ENCODE results near the gene INO80.

INO80 gene

DNA sequence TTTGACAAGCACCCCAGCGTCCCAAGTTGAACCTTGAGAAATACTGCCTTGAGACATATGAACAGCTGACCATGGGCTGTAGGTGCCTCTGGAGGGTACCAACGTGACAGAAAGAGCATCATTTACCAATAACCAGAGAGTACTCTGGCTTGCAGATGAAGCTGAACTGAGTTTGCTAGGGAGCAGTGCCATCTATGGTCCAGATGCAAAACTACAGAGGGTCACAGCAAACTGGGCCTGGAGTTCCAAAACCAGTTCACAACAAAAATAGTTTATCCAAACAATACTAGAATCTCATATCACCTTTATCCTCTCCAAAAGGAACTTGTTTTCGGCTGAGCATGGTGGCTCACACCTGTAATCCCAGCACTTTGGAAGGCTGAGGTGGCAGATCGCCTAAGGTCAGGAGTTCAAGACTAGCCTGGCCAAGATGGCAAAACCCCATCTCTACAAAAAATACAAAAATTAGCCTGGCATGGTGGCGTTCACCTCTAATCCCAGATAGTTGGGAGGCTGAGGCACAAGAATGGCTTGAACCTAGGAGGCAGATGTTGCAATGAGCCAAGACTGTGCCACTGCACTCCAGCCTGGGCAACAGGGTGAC is 93.5 kb downstream of the INO80 start:
- DNase-seq (ENCODE audit: extremely low read depth, insufficient read length): peak; percentile 3
- TF ChIP-seq, protein P1, sequence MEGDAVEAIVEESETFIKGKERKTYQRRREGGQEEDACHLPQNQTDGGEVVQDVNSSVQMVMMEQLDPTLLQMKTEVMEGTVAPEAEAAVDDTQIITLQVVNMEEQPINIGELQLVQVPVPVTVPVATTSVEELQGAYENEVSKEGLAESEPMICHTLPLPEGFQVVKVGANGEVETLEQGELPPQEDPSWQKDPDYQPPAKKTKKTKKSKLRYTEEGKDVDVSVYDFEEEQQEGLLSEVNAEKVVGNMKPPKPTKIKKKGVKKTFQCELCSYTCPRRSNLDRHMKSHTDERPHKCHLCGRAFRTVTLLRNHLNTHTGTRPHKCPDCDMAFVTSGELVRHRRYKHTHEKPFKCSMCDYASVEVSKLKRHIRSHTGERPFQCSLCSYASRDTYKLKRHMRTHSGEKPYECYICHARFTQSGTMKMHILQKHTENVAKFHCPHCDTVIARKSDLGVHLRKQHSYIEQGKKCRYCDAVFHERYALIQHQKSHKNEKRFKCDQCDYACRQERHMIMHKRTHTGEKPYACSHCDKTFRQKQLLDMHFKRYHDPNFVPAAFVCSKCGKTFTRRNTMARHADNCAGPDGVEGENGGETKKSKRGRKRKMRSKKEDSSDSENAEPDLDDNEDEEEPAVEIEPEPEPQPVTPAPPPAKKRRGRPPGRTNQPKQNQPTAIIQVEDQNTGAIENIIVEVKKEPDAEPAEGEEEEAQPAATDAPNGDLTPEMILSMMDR (IDR thresholded peaks at IDR 0.05; ENCODE audit: insufficient read depth, low read length, poor library complexity, severe bottlenecking): peak; percentile 60
- H3K36me3 ChIP-seq (ENCODE audit: control insufficient read depth, insufficient read depth, low read length): peaks cover 14% of the 10 kb centered on the region
- no peaks in the 10 kb centered on the region for H3K27me3 ChIP-seq (replicated peaks; ENCODE audit: control insufficient read depth, insufficient read depth, low read length)
- H3K4me3 ChIP-seq (replicated peaks; ENCODE audit: low read depth, low read length): no peak overlapping the region

DNA sequence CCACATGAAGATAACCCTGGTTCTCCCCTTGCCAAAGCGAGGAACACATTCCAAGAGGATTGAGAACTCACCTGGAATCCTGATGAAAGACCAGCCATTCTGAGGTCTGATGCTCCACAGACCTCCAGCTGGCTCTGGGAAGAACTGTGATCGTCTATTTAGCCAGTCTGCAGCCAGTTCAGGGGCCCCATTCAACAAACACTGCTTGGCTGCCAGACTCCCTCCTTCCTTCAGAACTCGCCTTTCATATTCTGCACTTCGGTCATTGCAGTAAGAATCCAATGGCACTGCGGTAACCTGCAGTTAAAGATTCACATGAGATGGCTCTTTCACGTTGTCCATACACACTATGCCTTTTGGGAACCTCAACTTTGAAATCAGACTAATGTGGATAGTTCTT is 95.3 kb downstream of the INO80 start:
- DNase-seq (ENCODE audit: extremely low read depth, insufficient read length): no peak

DNA sequence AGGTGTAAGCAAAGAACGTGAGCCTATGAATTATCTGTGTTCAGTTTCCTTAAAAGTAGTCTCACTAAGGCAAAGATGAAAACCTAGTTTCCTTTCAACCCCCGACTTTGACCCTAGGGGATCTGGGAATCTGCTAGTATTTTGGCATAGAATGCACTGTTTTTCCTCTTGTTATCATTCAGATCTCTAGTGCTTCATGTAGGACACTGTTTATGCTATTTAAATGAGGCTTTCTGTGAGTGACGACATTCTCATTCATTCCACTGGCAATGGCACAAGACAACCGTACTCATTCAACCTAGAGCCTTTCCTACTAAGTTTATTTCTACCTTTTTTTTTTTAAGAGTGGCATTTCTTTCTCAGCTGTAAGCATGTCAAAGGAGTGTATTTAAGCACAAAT is 95.8 kb downstream of the INO80 start:
- TF ChIP-seq, protein P1 (IDR thresholded peaks at IDR 0.05; ENCODE audit: insufficient read depth, low read length, poor library complexity, severe bottlenecking): no peak
- DNase-seq (ENCODE audit: extremely low read depth, insufficient read length): no peak
- no peaks in the 10 kb centered on the region for H3K27me3 ChIP-seq (replicated peaks; ENCODE audit: control insufficient read depth, insufficient read depth, low read length)
- peaks cover 17% of the 10 kb centered on the region for H3K36me3 ChIP-seq (ENCODE audit: control insufficient read depth, insufficient read depth, low read length)
- H3K4me3 ChIP-seq (replicated peaks; ENCODE audit: low read depth, low read length): no peak overlapping the region

More for the DNA sequence above, 95.3 kb downstream of the INO80 start:
- Histone ChIP-seq H3K27me3 (replicated peaks; ENCODE audit: control insufficient read depth, insufficient read depth, low read length) (no peaks in the 10 kb centered on the region), H3K4me3 (replicated peaks; ENCODE audit: low read depth, low read length) (no peak overlapping the region), H3K36me3 (ENCODE audit: control insufficient read depth, insufficient read depth, low read length) (peaks cover 17% of the 10 kb centered on the region)
- TF ChIP-seq, protein P1 (IDR thresholded peaks at IDR 0.05; ENCODE audit: insufficient read depth, low read length, poor library complexity, severe bottlenecking): no peak

DNA sequence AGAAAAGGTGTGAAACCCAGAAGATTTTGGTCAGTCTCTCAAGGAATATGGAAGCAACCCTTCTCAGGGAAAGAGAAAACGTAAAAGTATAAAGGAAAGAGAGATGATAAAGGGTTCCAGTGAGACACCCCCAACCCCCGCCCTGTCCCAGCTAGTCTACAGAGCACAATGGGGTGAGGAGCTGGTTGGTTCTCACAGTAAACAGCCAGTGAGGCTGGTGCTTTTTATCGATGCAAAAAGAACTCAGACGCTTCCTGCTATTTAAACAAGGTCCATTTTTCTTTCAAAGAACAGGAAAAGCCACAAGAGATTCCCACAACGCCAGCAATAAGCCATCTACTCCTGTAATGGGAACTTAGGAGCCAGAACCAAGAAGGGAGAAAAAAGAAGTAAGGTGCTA is 96.9 kb downstream of the INO80 start:
- H3K4me3 ChIP-seq (replicated peaks; ENCODE audit: low read depth, low read length): no peak overlapping the region
- no peaks in the 10 kb centered on the region for H3K27me3 ChIP-seq (replicated peaks; ENCODE audit: control insufficient read depth, insufficient read depth, low read length)
- H3K36me3 ChIP-seq (ENCODE audit: control insufficient read depth, insufficient read depth, low read length): peaks cover 15% of the 10 kb centered on the region
- TF ChIP-seq, protein P1 (IDR thresholded peaks at IDR 0.05; ENCODE audit: insufficient read depth, low read length, poor library complexity, severe bottlenecking): no peak
- DNase-seq (ENCODE audit: extremely low read depth, insufficient read length): no peak

DNA sequence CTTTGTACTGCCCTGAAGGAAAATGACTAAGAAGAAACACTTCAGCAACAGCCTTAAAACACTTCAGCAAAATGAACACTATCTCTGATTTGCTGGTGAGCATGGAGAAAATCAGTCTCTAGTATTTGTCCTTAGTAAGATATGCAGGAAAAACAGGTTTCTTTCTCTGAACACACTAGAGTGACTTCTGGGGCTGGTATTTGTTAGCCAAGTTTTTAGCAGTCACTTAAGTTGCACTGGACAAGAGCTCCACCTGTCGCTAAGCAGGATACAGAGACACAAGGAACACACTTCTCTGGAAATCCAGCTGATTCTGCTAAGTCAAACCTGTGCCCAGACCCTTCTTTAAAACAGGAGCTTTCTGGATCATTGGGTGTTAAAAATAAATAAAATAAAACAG is 97.5 kb downstream of the INO80 start:
- Histone ChIP-seq H3K4me3 (replicated peaks; ENCODE audit: low read depth, low read length) (no peak overlapping the region), H3K27me3 (replicated peaks; ENCODE audit: control insufficient read depth, insufficient read depth, low read length) (no peaks in the 10 kb centered on the region), H3K36me3 (ENCODE audit: control insufficient read depth, insufficient read depth, low read length) (peaks cover 15% of the 10 kb centered on the region)
- TF ChIP-seq, protein P1 (IDR thresholded peaks at IDR 0.05; ENCODE audit: insufficient read depth, low read length, poor library complexity, severe bottlenecking): no peak
- DNase-seq (ENCODE audit: extremely low read depth, insufficient read length): no peak

Measured in GM06990 (cell line).